HepG2 (cell line): ENCODE data around the gene NDUFS2. TPM values are rescaled to one million over a fixed set of nuclear protein-coding genes. Genes with fewer than 3 reads are reported as not detected.

Experiments
- ATAC-seq: fragments of 200-7000 bp; cut with Tn5 transposase; 3 replicates; pipeline ENCODE4 v1.9.1; 2020; ENCODE audit warnings: mild to moderate bottlenecking, moderate library complexity
- BruUV-seq: library from RNA; stranded (reverse); fragments of 400-500 nt; replicated peaks from 2 replicates; lab custom pipeline; 2021; lab: Mats Ljungman, UMichigan
- CTCF ChIA-PET: fragments of 300-600 bp; formaldehyde crosslinking; extraction: SDS; loops from one replicate; lab custom pipeline; 2021; ENCODE audit warnings: low total read pairs, inconsistent platforms, low intra/inter-chr PET ratio; lab: Yijun Ruan, JAX
- POLR2A ChIA-PET: fragments of 350-600 bp; sonication (Branson Sonifier 250); formaldehyde crosslinking; loops from one replicate; lab custom pipeline; 2020; ENCODE audit warnings: antibody characterized with exemption, inconsistent platforms; lab: Yijun Ruan, JAX
- DNase-seq: peaks from one replicate; pipeline ENCODE4 v3.0.0-alpha.2; 2015; ENCODE audit warnings: low spot score
- FAIRE-seq: peaks from 3 replicates; lab custom pipeline; 2011; peaks lifted over from hg19 to GRCh38; lab: Jason Lieb, UNC
- H2AFZ ChIP-seq: one replicate; pipeline ENCODE4 v1.6.1; 2011; ENCODE audit warnings: low read length, inconsistent platforms
- H3K27ac ChIP-seq: fragments of 300-600 bp; 3 replicates; pipeline ENCODE4 v1.8.0; 2011; ENCODE audit warnings: mixed run types, mild to moderate bottlenecking, mixed read lengths, low read length, inconsistent platforms; ENCODE audit not compliant: insufficient read depth; ENCODE audit errors: extremely low read length
- H3K27me3 ChIP-seq, 2 experiments: fragments of 200-600 bp in 1 of 2; 2 replicates in 1 of 2; 3 replicates in 1 of 2; pipeline versions ENCODE4 v1.6.0 to v1.8.0; 2011; ENCODE audit warnings: low read length in 2 of 2, mild to moderate bottlenecking in 2 of 2, moderate library complexity in 2 of 2, inconsistent platforms in 1 of 2; ENCODE audit not compliant: insufficient read depth in 2 of 2, control insufficient read depth in 1 of 2
- H3K36me3 ChIP-seq, 2 experiments: fragments of 200-600 bp in 1 of 2; replicated peaks in 1 of 2; 2 replicates in 1 of 2; 3 replicates in 1 of 2; pipeline versions ENCODE4 v1.5.1 to v1.8.0; 2011; ENCODE audit warnings: low read length in 2 of 2, inconsistent platforms in 1 of 2; ENCODE audit not compliant: insufficient read depth in 2 of 2, control insufficient read depth in 1 of 2
- H3K4me1 ChIP-seq: 2 replicates; pipeline ENCODE4 v1.5.1; 2012; ENCODE audit warnings: low read length, inconsistent platforms; ENCODE audit not compliant: insufficient read depth
- H3K4me2 ChIP-seq: 2 replicates; pipeline ENCODE4 v1.6.0; 2011; ENCODE audit warnings: low read depth, low read length, inconsistent platforms
- H3K4me3 ChIP-seq, 3 experiments: fragments of 200-600 bp in 1 of 3; sonication (generic), shearing (Covaris generic) in 1 of 3; replicated peaks in 1 of 3; 2 replicates each; pipeline ENCODE4 v1.5.1; 2011 to 2016; ENCODE audit warnings: low read length in 3 of 3, inconsistent platforms in 2 of 3, low read depth in 2 of 3, mild to moderate bottlenecking in 2 of 3, control low read depth in 1 of 3, mixed read lengths in 1 of 3; ENCODE audit not compliant: insufficient read depth in 1 of 3
- H3K79me2 ChIP-seq: one replicate; pipeline ENCODE4 v1.6.1; 2011; ENCODE audit warnings: low read length, inconsistent platforms; ENCODE audit not compliant: insufficient read depth
- H3K9ac ChIP-seq: 2 replicates; pipeline ENCODE4 v1.6.0; 2011; ENCODE audit warnings: mild to moderate bottlenecking, low read depth, low read length, inconsistent platforms; ENCODE audit not compliant: insufficient read depth
- H3K9me3 ChIP-seq: 2 replicates; pipeline ENCODE4 v1.5.1; 2012; ENCODE audit warnings: mild to moderate bottlenecking, low read length
- H4K20me1 ChIP-seq: 2 replicates; pipeline ENCODE4 v1.6.0; 2011; ENCODE audit warnings: inconsistent platforms, mild to moderate bottlenecking, low read length, moderate library complexity; ENCODE audit not compliant: insufficient read depth
- AGO1 ChIP-seq: fragments of 200-400 bp; formaldehyde crosslinking; IDR thresholded peaks from 2 replicates; pipeline ENCODE4 v1.6.1; 2017; ENCODE audit warnings: mild to moderate bottlenecking, low read depth, low read length, moderate library complexity; ENCODE audit not compliant: poor library complexity, severe bottlenecking
- FOXK1 ChIP-seq: sonication (generic); formaldehyde crosslinking; IDR thresholded peaks from 2 replicates; pipeline ENCODE4 v1.4.0; 2020; ENCODE audit warnings: low read depth, missing genetic modification reagents, borderline replicate concordance
- KDM5A ChIP-seq: fragments of 200-600 bp; sonication (generic); IDR thresholded peaks from 2 replicates; pipeline ENCODE4 v1.7.0; 2018; ENCODE audit warnings: antibody characterized with exemption, mild to moderate bottlenecking, low read length, borderline replicate concordance
- KMT2B ChIP-seq: IDR thresholded peaks from 2 replicates; pipeline ENCODE4 v1.6.1; 2016; ENCODE audit warnings: missing genetic modification reagents, missing compliant biosample characterization
- SIN3B ChIP-seq: fragments of 150-350 bp; IDR thresholded peaks from 2 replicates; pipeline ENCODE4 v1.6.1; 2014; ENCODE audit warnings: low read length
- TOE1 ChIP-seq: sonication (generic); formaldehyde crosslinking; IDR thresholded peaks from 2 replicates; pipeline ENCODE4 v1.4.0; 2020; ENCODE audit warnings: mild to moderate bottlenecking, missing genetic modification reagents
- WGBS: methylation state at CpG from one replicate; pipeline ENCODE4 v1.1.6; 2017; ENCODE audit warnings: low lambda C conversion rate; 5-methylcytosine and 5-hydroxymethylcytosine counted together
- in situ Hi-C: cut with HindIII; loops from 2 replicates; pipeline ENCODE4 v1.10.0; 2017; ENCODE audit warnings: low pct_unique_long_range_greater_than_20kb; ENCODE audit not compliant: extremely low pct_ligation_motif_present
- intact Hi-C: fragments of 100-400 bp; cut with micrococcal nuclease; formaldehyde crosslinking; loops from one replicate; pipeline ENCODE4 v1.10.0; 2022; ENCODE audit not compliant: unreplicated experiment
- polyA plus RNA-seq, 8 experiments: library from polyadenylated mRNA; depleted of rRNA in 3 of 8; stranded (reverse) in 7 of 8; unstranded in 1 of 8; fragments of >200 nt; fragmentation: Illumina TruSeq in 4 of 8; extraction: Trizol in 4 of 8; gene quantifications; 2 replicates each; pipeline versions ENCODE4 v1.2.1 to v1.2.3, GENCODE V29; 2011 to 2016; ENCODE audit warnings: low read depth in 4 of 8, missing spikeins in 1 of 8, mixed read lengths in 1 of 8; ENCODE audit not compliant: insufficient read depth in 1 of 8
- total RNA-seq, 5 experiments: library from RNA; depleted of rRNA; stranded (reverse); fragments of >200 nt; fragmentation: Illumina TruSeq; extraction: Trizol; gene quantifications; 2 replicates each; pipeline ENCODE4 v1.2.3, GENCODE V29; 2016; ENCODE audit warnings: low read depth in 1 of 5
- TF ChIP-seq, protein P1 (sequence below): sonication (generic); formaldehyde crosslinking; IDR thresholded peaks from 2 replicates; pipeline ENCODE4 v1.4.0; 2020; ENCODE audit warnings: missing genetic modification reagents
- TF ChIP-seq, protein P2 (sequence below): sonication (generic); formaldehyde crosslinking; IDR thresholded peaks from 2 replicates; pipeline ENCODE4 v1.5.1; 2020; ENCODE audit warnings: mild to moderate bottlenecking, missing genetic modification reagents, moderate library complexity
- TF ChIP-seq, protein P3 (sequence below): sonication (generic); formaldehyde crosslinking; conservative IDR thresholded peaks from 2 replicates; pipeline ENCODE4 v1.8.0; 2022; ENCODE audit warnings: mild to moderate bottlenecking, moderate library complexity, missing genetic modification reagents
- TF ChIP-seq, protein P4 (sequence below): IDR thresholded peaks from 2 replicates; pipeline ENCODE4 v1.6.1; 2016; ENCODE audit warnings: missing compliant biosample characterization, missing genetic modification reagents, borderline replicate concordance
- TF ChIP-seq, protein P5 (sequence below): sonication (generic); formaldehyde crosslinking; IDR thresholded peaks from 2 replicates; pipeline ENCODE4 v1.8.1; 2022; ENCODE audit warnings: mild to moderate bottlenecking, missing genetic modification reagents

The NDUFS2 gene
- total and polyA plus RNA-seq, 2 of the 13 experiments (the other 11 are each of a cell fraction or from before 2014, with no cell fraction given): 89.9 to 118 TPM

DNA sequence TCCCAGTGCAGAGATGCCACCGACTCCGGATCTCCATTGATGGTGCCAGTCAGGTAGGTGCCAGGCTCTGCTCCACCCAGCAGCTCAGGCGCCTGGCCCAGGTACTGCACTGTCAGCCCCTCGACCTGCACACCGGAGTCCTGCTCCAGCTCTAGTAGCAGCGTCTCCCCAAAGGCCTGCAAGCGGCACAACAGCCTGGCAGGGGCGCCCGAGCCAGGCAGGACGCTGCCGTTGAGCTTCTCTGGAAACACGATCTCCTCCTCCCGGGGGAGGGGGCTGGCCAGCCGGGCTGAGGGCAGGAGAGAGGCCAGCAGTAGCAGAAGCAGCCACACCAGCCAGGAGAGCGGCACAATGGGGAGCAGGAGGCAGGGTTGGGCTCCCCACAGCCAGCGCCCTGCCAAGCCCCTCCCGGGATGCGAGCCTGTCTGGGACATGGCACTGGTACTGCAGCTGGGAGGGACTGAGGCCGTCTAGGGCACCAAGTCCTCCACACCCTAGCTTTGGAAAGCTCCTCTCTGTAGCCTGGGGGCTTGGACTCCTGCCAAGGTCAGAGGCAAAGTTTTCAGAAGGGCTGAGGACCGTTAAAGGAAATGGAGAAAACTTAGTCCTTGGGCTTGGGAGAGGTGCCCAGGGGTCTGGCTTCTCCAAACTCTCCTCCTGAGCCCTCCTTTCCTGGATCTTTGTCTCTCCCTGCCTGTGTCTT is 3.8 kb upstream of the NDUFS2 start:
- CTCF ChIA-PET: no interaction called here
- peaks cover 9% of the 10 kb centered on the region for H3K79me2 ChIP-seq
- ATAC-seq (peak; percentile 60), FAIRE-seq (no peak), DNase-seq (peak; percentile 56)
- no peaks in the 10 kb centered on the region for H3K9me3 ChIP-seq
- WGBS: 2% methylated on average over 7 of the region's 20 CpGs
- no peaks in the 10 kb centered on the region for H4K20me1 ChIP-seq
- H3K27ac ChIP-seq: no peak overlapping the region
- BruUV-seq: no TSS peak
- peak overlapping the region; percentile 54 to 85 (median 56) for H3K4me3 ChIP-seq
- peak overlapping the region; percentile 98 for H3K4me2 ChIP-seq
- no peak overlapping the region for H2AFZ ChIP-seq
- peaks cover 0 to 2% of the 10 kb centered on the region in 2 experiments; a peak in 1 of 5 replicates for H3K36me3 ChIP-seq
- H3K27me3 ChIP-seq: no peaks in the 10 kb centered on the region; a peak in 1 of 5 replicates
- POLR2A ChIA-PET: interaction anchor here (0.9 to 3.5 kb wide), 13 partner anchors 18 to 202 kb away, joined by 3 to 44 read pairs (median 4); partner anchors contain the start of genes APOA2, B4GALT3, CFAP126 and PPOX
- H3K9ac ChIP-seq: peak overlapping the region; percentile 56
- intact Hi-C loops: loop anchor here (1.0 kb wide), 1 partner anchor 27 kb away; no protein-coding TSS in a partner anchor
- in situ Hi-C loops: loop anchor here (5.0 kb wide), 1 partner anchor 184 kb away; no protein-coding TSS in a partner anchor
- H3K4me1 ChIP-seq: peaks cover 68% of the 10 kb centered on the region
- no peak for TF ChIP-seq KDM5A
- no peak for TF ChIP-seq KMT2B (CRISPR knock-in tag)
- TF ChIP-seq TOE1: no peak
- TF ChIP-seq, protein P1, sequence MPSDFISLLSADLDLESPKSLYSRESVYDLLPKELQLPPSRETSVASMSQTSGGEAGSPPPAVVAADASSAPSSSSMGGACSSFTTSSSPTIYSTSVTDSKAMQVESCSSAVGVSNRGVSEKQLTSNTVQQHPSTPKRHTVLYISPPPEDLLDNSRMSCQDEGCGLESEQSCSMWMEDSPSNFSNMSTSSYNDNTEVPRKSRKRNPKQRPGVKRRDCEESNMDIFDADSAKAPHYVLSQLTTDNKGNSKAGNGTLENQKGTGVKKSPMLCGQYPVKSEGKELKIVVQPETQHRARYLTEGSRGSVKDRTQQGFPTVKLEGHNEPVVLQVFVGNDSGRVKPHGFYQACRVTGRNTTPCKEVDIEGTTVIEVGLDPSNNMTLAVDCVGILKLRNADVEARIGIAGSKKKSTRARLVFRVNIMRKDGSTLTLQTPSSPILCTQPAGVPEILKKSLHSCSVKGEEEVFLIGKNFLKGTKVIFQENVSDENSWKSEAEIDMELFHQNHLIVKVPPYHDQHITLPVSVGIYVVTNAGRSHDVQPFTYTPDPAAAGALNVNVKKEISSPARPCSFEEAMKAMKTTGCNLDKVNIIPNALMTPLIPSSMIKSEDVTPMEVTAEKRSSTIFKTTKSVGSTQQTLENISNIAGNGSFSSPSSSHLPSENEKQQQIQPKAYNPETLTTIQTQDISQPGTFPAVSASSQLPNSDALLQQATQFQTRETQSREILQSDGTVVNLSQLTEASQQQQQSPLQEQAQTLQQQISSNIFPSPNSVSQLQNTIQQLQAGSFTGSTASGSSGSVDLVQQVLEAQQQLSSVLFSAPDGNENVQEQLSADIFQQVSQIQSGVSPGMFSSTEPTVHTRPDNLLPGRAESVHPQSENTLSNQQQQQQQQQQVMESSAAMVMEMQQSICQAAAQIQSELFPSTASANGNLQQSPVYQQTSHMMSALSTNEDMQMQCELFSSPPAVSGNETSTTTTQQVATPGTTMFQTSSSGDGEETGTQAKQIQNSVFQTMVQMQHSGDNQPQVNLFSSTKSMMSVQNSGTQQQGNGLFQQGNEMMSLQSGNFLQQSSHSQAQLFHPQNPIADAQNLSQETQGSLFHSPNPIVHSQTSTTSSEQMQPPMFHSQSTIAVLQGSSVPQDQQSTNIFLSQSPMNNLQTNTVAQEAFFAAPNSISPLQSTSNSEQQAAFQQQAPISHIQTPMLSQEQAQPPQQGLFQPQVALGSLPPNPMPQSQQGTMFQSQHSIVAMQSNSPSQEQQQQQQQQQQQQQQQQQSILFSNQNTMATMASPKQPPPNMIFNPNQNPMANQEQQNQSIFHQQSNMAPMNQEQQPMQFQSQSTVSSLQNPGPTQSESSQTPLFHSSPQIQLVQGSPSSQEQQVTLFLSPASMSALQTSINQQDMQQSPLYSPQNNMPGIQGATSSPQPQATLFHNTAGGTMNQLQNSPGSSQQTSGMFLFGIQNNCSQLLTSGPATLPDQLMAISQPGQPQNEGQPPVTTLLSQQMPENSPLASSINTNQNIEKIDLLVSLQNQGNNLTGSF (CRISPR knock-in tag): no peak
- 0 out of 2 replicates have a peak, but pooled peaks have one; percentile 9 for TF ChIP-seq FOXK1 (CRISPR knock-in tag)
- TF ChIP-seq, protein P2, sequence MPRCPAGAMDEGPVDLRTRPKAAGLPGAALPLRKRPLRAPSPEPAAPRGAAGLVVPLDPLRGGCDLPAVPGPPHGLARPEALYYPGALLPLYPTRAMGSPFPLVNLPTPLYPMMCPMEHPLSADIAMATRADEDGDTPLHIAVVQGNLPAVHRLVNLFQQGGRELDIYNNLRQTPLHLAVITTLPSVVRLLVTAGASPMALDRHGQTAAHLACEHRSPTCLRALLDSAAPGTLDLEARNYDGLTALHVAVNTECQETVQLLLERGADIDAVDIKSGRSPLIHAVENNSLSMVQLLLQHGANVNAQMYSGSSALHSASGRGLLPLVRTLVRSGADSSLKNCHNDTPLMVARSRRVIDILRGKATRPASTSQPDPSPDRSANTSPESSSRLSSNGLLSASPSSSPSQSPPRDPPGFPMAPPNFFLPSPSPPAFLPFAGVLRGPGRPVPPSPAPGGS (CRISPR knock-in tag): peak; percentile 73; the same call in 1 of the 2 replicates
- peak; percentile 57 for TF ChIP-seq AGO1
- TF ChIP-seq, protein P3, sequence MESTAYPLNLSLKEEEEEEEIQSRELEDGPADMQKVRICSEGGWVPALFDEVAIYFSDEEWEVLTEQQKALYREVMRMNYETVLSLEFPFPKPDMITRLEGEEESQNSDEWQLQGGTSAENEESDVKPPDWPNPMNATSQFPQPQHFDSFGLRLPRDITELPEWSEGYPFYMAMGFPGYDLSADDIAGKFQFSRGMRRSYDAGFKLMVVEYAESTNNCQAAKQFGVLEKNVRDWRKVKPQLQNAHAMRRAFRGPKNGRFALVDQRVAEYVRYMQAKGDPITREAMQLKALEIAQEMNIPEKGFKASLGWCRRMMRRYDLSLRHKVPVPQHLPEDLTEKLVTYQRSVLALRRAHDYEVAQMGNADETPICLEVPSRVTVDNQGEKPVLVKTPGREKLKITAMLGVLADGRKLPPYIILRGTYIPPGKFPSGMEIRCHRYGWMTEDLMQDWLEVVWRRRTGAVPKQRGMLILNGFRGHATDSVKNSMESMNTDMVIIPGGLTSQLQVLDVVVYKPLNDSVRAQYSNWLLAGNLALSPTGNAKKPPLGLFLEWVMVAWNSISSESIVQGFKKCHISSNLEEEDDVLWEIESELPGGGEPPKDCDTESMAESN (CRISPR knock-in tag): no peak
- TF ChIP-seq SIN3B: no peak
- TF ChIP-seq, protein P4, sequence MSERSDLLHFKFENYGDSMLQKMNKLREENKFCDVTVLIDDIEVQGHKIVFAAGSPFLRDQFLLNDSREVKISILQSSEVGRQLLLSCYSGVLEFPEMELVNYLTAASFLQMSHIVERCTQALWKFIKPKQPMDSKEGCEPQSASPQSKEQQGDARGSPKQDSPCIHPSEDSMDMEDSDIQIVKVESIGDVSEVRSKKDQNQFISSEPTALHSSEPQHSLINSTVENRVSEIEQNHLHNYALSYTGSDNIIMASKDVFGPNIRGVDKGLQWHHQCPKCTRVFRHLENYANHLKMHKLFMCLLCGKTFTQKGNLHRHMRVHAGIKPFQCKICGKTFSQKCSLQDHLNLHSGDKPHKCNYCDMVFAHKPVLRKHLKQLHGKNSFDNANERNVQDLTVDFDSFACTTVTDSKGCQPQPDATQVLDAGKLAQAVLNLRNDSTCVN (CRISPR knock-in tag): no peak
- TF ChIP-seq, protein P5, sequence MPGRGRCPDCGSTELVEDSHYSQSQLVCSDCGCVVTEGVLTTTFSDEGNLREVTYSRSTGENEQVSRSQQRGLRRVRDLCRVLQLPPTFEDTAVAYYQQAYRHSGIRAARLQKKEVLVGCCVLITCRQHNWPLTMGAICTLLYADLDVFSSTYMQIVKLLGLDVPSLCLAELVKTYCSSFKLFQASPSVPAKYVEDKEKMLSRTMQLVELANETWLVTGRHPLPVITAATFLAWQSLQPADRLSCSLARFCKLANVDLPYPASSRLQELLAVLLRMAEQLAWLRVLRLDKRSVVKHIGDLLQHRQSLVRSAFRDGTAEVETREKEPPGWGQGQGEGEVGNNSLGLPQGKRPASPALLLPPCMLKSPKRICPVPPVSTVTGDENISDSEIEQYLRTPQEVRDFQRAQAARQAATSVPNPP: no peak
